ENCODE measurements around the gene TSPAN11.

Gene TSPAN11

DNA sequence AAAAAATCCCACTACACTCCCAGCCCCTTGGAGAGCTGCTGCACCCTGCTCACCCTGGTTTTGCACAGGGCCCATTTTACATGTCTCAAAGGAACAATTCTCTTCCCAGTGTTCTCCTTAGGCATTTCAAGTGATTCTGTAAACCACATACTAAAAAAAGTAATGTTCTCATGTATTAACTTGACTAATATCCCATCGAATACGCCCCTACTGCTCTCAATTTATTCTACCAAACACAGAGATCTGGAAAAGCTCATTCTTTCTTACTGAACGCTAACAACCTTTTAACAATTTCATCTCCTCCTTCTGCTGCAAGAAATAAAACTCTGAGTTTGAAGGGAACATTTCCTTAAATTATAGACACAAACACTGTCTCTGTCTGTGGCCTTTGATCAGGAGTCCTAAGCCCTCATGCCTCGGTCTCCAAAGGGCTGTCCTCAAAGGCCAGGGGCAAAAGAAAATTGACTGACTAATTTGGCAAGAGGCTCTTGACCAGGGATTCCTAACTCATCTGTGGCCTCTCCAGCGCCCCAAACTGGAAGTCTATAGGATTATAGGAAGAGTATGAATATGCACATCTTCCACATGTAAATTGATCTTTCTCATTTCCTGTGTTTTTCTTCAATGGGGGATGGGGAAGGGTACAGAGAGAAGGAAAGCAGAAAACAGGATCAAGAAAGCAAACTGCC, 17.1 kb upstream of the TSPAN11 start:
- ATAC-seq (ENCODE audit: low read depth) (no peak), DNase-seq (ENCODE audit: low spot score) (no peak)
- no peak for TF ChIP-seq CTCF (IDR thresholded peaks at IDR 0.05; ENCODE audit: poor library complexity, severe bottlenecking)
- no peaks in the 10 kb centered on the region for H3K36me3 ChIP-seq (ENCODE audit: low read depth)
- H3K27me3 ChIP-seq (ENCODE audit: insufficient read depth, poor library complexity, severe bottlenecking) = no peaks in the 10 kb centered on the region
- no peaks in the 10 kb centered on the region for H3K4me1 ChIP-seq (ENCODE audit: insufficient read depth, poor library complexity, severe bottlenecking)
- no peak overlapping the region for H3K27ac ChIP-seq (ENCODE audit: poor library complexity, severe bottlenecking)
- no peaks in the 10 kb centered on the region for H3K9me3 ChIP-seq (ENCODE audit: severe bottlenecking)
- H3K4me3 ChIP-seq (ENCODE audit: severe bottlenecking) = no peak overlapping the region

GRCh38 chr12:30910038-30910350, 16.6 kb upstream of the TSPAN11 start:
- Histone ChIP-seq H3K9me3 (ENCODE audit: severe bottlenecking) (no peaks in the 10 kb centered on the region), H3K36me3 (ENCODE audit: low read depth) (no peaks in the 10 kb centered on the region), H3K4me3 (ENCODE audit: severe bottlenecking) (no peak overlapping the region), H3K27me3 (ENCODE audit: insufficient read depth, poor library complexity, severe bottlenecking) (no peaks in the 10 kb centered on the region), H3K4me1 (ENCODE audit: insufficient read depth, poor library complexity, severe bottlenecking) (no peaks in the 10 kb centered on the region), H3K27ac (ENCODE audit: poor library complexity, severe bottlenecking) (no peak overlapping the region)
- DNase-seq (ENCODE audit: low spot score) = no peak
- ATAC-seq (ENCODE audit: low read depth) = no peak
- TF ChIP-seq CTCF (IDR thresholded peaks at IDR 0.05; ENCODE audit: poor library complexity, severe bottlenecking) = no peak

GRCh38 chr12:30911207-30911606, 15.3 kb upstream of the TSPAN11 start:
- H3K9me3 ChIP-seq (ENCODE audit: severe bottlenecking) = no peaks in the 10 kb centered on the region
- H3K4me3 ChIP-seq (ENCODE audit: severe bottlenecking) = no peak overlapping the region
- ATAC-seq (ENCODE audit: low read depth) (no peak), DNase-seq (ENCODE audit: low spot score) (no peak)
- H3K4me1 ChIP-seq (ENCODE audit: insufficient read depth, poor library complexity, severe bottlenecking) = no peaks in the 10 kb centered on the region
- no peaks in the 10 kb centered on the region for H3K36me3 ChIP-seq (ENCODE audit: low read depth)
- TF ChIP-seq CTCF (IDR thresholded peaks at IDR 0.05; ENCODE audit: poor library complexity, severe bottlenecking) = no peak
- no peaks in the 10 kb centered on the region for H3K27me3 ChIP-seq (ENCODE audit: insufficient read depth, poor library complexity, severe bottlenecking)
- no peak overlapping the region for H3K27ac ChIP-seq (ENCODE audit: poor library complexity, severe bottlenecking)

DNA sequence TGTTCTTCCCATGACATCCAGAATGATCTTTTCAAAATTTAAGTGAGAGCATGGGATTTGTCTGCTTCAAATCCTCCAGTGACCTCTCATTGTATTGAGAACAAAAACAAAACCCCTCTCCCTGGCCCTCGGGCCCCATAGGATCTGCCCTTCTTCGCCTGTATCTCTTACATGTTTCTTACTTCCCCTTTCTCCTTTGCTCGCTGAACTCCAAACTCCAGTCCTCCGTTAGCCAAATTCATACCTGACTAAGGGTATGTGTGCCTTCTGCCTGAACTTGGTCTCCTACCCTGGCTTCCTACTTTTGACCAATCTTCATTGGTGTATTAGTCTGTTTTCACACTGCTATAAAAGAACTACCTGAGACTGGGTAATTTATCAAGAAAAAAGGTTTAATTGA, 13.2 kb upstream of the TSPAN11 start:
- Histone ChIP-seq H3K36me3 (ENCODE audit: low read depth) (no peaks in the 10 kb centered on the region), H3K9me3 (ENCODE audit: severe bottlenecking) (no peaks in the 10 kb centered on the region), H3K27me3 (ENCODE audit: insufficient read depth, poor library complexity, severe bottlenecking) (no peaks in the 10 kb centered on the region), H3K27ac (ENCODE audit: poor library complexity, severe bottlenecking) (no peak overlapping the region), H3K4me1 (ENCODE audit: insufficient read depth, poor library complexity, severe bottlenecking) (no peaks in the 10 kb centered on the region), H3K4me3 (ENCODE audit: severe bottlenecking) (no peak overlapping the region)
- ATAC-seq (ENCODE audit: low read depth) (no peak), DNase-seq (ENCODE audit: low spot score) (no peak)
- no peak for TF ChIP-seq CTCF (IDR thresholded peaks at IDR 0.05; ENCODE audit: poor library complexity, severe bottlenecking)

DNA sequence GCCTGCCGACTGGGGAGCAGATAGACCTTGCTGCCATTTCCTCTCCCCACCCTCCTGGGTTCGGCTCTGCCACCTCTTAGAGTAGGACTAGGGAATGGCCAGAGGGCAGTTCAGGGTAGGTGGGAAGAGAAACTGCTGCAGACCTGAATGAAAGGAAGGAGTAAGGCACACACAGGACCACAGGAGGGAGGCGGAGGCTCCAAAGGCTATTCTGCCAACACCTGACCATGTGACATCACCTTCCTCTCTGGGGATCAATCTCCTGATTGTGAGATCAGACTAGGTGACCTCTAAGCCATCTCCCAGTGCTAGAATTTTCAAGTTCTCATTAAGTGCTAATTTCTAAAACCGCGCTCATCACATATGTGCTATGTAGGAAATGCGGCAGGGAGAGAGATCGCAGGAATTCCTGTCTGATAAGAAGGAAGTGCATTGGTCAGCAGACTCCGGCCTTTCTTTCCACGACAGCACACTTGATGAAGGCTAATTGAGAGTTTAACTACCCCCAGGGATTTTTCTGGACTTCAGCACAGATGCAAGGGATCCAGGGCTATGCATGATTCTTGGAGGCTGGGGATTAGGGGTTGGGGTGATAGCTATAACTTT, 11.5 kb upstream of the TSPAN11 start:
- H3K27me3 ChIP-seq (ENCODE audit: insufficient read depth, poor library complexity, severe bottlenecking) = no peaks in the 10 kb centered on the region
- H3K27ac ChIP-seq (ENCODE audit: poor library complexity, severe bottlenecking) = no peak overlapping the region
- H3K9me3 ChIP-seq (ENCODE audit: severe bottlenecking) = no peaks in the 10 kb centered on the region
- no peak for TF ChIP-seq CTCF (IDR thresholded peaks at IDR 0.05; ENCODE audit: poor library complexity, severe bottlenecking)
- no peaks in the 10 kb centered on the region for H3K4me1 ChIP-seq (ENCODE audit: insufficient read depth, poor library complexity, severe bottlenecking)
- no peak overlapping the region for H3K4me3 ChIP-seq (ENCODE audit: severe bottlenecking)
- ATAC-seq (ENCODE audit: low read depth) (no peak), DNase-seq (ENCODE audit: low spot score) (no peak)
- H3K36me3 ChIP-seq (ENCODE audit: low read depth) = no peaks in the 10 kb centered on the region

Measured in RWPE2 (cell line).